Fibroblast of mammary gland (primary cell): ENCODE results near the gene GPC6.

Experiments
- DNase-seq: peaks from one replicate; pipeline ENCODE4 v3.0.0-alpha.2; 2010; ENCODE audit warnings: low read depth
- H3K4me3 ChIP-seq: 2 replicates; pipeline ENCODE4 v1.5.1; 2011; ENCODE audit warnings: low read depth, mild to moderate bottlenecking, low read length, moderate library complexity; ENCODE audit not compliant: control insufficient read depth
- TF ChIP-seq, protein P1 (sequence below): conservative IDR thresholded peaks from 2 replicates; pipeline ENCODE4 v1.5.1; 2011; ENCODE audit warnings: low read depth, low read length, inconsistent platforms; ENCODE audit not compliant: control insufficient read depth, insufficient read depth

Gene GPC6

DNA sequence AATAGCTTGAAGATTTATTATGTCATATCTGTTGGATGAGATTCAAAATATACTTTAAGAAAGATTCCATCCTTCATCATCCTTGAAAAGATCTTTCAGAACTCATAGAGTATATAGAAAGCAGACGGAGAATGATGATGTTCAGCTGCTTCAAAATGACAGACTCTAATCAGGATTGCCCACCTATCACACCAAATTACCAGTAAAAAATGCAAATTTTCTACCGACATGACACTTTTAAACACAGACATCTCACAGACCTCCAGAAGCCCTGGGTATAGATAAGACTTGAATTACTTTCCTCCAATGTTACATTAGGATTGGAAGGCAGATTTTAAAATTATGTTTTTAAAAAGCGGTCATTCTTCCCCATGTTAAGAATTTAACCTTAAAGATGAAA lies 235.5 kb downstream of the GPC6 start:
- DNase-seq = no peak
- TF ChIP-seq, protein P1, sequence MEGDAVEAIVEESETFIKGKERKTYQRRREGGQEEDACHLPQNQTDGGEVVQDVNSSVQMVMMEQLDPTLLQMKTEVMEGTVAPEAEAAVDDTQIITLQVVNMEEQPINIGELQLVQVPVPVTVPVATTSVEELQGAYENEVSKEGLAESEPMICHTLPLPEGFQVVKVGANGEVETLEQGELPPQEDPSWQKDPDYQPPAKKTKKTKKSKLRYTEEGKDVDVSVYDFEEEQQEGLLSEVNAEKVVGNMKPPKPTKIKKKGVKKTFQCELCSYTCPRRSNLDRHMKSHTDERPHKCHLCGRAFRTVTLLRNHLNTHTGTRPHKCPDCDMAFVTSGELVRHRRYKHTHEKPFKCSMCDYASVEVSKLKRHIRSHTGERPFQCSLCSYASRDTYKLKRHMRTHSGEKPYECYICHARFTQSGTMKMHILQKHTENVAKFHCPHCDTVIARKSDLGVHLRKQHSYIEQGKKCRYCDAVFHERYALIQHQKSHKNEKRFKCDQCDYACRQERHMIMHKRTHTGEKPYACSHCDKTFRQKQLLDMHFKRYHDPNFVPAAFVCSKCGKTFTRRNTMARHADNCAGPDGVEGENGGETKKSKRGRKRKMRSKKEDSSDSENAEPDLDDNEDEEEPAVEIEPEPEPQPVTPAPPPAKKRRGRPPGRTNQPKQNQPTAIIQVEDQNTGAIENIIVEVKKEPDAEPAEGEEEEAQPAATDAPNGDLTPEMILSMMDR = no peak
- H3K4me3 ChIP-seq = no peak overlapping the region

- TF ChIP-seq, protein P1 = no peak
- H3K4me3 ChIP-seq = no peak overlapping the region
- no peak for DNase-seq
These were observed 240.0 kb downstream of the GPC6 start for GRCh38 chr13:93466502-93467036.

GRCh38 chr13:93467175-93467574 lies 240.6 kb downstream of the GPC6 start:
- TF ChIP-seq, protein P1 = no peak
- DNase-seq = no peak

GRCh38 chr13:93468433-93468832 lies 241.8 kb downstream of the GPC6 start:
- no peak for DNase-seq
- H3K4me3 ChIP-seq = no peak overlapping the region
- TF ChIP-seq, protein P1 = no peak

More at GRCh38 chr13:93467175-93467574, 240.6 kb downstream of the GPC6 start:
- H3K4me3 ChIP-seq = no peak overlapping the region

GRCh38 chr13:93472296-93472695 lies 245.7 kb downstream of the GPC6 start:
- TF ChIP-seq, protein P1 = no peak
- H3K4me3 ChIP-seq = no peak overlapping the region
- DNase-seq = no peak

GRCh38 chr13:93472814-93473296 lies 246.2 kb downstream of the GPC6 start:
- TF ChIP-seq, protein P1 = no peak
- no peak for DNase-seq

More at GRCh38 chr13:93472814-93473296, 246.2 kb downstream of the GPC6 start:
- no peak overlapping the region for H3K4me3 ChIP-seq
